ENCODE measurements around the gene GRB10.

Gene GRB10

DNA sequence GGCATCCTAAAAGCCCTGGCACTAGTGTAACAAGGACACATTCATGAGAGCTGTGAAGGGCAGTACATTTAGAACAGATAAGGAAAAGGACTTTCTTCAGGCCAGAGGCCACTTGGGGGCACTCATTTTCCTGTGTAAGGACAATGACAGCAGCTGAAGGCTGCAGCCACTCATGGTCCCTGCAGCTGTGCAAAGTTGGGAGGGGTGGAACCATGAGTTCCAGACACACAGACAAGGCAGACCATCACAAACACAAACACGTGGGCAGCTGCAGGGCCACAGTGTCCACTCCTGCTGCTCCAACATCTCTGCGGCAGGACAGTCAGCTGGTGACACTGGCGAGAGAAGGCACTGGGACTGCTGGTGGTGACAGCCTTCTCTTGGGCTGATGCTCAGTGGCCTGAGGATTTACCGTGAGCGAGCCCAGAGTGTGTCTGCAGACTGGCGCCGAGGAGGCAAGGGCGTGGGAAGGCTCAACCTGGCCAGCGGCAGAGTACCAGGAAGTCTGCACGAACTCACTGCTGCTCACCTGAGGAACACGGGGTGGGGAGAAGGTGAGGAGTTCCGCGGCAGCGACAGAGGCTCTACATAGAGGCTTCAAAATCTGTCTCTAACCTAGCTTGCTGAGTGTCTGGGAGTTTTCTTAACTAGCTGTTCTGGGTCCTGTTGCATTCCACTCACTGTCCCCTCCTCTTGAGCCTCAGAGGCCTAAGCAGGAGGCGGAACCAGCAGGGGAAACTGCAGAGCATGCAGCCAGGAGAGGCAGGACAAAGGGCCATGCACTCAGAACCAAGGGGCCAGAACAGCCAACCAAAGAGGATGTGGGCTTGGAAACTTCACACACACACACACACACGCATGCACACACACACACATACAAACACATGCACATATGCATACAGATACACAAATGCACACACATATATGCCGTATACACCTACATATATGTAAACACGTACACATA lies 141.0 kb downstream of the GRB10 start:
- DNase-seq (ENCODE audit: low read depth), result no peak
- TF ChIP-seq, protein P1, sequence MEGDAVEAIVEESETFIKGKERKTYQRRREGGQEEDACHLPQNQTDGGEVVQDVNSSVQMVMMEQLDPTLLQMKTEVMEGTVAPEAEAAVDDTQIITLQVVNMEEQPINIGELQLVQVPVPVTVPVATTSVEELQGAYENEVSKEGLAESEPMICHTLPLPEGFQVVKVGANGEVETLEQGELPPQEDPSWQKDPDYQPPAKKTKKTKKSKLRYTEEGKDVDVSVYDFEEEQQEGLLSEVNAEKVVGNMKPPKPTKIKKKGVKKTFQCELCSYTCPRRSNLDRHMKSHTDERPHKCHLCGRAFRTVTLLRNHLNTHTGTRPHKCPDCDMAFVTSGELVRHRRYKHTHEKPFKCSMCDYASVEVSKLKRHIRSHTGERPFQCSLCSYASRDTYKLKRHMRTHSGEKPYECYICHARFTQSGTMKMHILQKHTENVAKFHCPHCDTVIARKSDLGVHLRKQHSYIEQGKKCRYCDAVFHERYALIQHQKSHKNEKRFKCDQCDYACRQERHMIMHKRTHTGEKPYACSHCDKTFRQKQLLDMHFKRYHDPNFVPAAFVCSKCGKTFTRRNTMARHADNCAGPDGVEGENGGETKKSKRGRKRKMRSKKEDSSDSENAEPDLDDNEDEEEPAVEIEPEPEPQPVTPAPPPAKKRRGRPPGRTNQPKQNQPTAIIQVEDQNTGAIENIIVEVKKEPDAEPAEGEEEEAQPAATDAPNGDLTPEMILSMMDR (IDR thresholded peaks at IDR 0.05; ENCODE audit: low read depth, low read length, missing control alignments), result no peak
- H3K4me3 ChIP-seq (ENCODE audit: low read depth, low read length), result no peak overlapping the region

DNA sequence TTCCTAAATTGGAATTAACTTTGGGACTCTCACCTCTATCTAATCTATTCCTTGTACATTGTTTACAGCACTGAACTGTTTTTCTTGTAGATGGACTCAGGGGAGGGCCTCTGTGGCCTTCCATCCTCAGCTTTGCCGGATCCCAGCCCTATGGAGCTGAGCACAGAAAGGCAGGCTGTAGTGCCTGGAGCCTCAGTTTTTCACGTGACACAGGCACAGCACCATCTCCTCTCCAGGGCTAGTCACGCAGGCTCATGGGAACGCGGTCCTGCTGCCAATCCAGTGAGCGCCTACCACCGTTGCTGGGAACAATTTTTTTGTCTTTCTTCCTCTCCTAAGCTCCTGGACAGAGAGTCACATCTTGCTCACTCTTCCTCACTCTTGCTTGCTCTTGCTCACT lies 141.9 kb downstream of the GRB10 start:
- H3K4me3 ChIP-seq (ENCODE audit: low read depth, low read length), result no peak overlapping the region
- DNase-seq (ENCODE audit: low read depth), result no peak
- TF ChIP-seq, protein P1 (IDR thresholded peaks at IDR 0.05; ENCODE audit: low read depth, low read length, missing control alignments), result no peak

DNA sequence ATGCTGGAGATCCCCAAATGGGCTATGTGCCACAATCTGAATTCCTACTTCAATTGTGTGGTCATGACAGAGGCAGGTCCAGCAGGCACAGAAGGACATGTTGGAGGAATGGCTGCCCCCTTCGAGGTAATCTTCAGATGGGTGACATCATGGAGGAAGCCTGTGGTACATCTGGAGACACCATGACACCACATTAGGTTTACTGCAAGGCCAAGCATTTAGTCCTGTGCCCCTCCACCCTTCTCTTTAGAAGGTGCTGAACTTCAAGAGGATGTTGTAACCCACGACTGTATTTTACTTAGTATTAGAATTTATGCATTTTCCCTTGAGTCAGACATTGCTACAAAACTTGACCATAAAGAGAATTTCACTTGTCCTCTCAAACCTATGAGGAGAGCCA lies 142.4 kb downstream of the GRB10 start:
- TF ChIP-seq, protein P1 (IDR thresholded peaks at IDR 0.05; ENCODE audit: low read depth, low read length, missing control alignments), result no peak
- H3K4me3 ChIP-seq (ENCODE audit: low read depth, low read length), result no peak overlapping the region
- no peak for DNase-seq (ENCODE audit: low read depth)

DNA sequence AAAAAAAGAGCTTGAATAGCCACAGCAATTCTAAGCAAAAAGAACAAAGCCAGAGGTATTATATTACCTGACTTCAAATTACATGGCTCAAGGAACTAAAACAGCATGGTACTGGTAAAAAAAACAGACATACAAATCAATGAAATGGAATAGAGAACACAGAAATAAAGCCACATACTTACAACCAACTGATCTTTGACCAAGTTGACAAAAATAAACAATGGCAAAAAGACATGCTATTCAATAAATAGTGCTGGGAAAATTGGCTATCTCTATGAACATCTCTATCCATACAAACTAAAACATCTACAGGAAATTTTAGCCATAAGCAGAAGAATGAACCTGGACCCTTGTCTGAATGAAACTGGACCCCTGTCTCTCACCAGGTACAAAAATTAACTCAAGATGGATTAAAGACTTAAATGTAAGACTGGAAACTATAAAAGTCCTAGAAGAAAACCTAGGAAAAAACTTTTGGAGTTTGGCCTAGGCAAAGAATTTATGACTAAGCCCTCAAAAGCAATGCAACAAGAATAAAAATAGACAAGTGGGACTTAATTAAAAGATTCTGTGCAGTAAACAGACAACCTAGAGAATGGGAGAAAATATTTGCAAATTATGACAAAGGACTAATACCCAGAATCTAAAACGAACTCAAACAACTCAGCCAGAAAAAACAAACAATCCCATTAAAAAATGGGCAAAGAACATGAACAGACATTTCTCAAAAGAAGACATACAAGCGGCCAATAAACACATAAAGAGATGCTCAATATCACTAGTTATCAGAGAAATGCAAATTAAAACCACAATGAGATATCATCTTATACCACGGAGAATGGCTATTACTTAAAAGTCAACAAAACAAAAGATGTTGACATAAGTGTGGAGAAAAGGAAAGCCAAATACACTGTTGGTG lies 144.7 kb downstream of the GRB10 start:
- H3K4me3 ChIP-seq (ENCODE audit: low read depth, low read length), result no peak overlapping the region
- no peak for DNase-seq (ENCODE audit: low read depth)
- TF ChIP-seq, protein P1 (IDR thresholded peaks at IDR 0.05; ENCODE audit: low read depth, low read length, missing control alignments), result no peak

DNA sequence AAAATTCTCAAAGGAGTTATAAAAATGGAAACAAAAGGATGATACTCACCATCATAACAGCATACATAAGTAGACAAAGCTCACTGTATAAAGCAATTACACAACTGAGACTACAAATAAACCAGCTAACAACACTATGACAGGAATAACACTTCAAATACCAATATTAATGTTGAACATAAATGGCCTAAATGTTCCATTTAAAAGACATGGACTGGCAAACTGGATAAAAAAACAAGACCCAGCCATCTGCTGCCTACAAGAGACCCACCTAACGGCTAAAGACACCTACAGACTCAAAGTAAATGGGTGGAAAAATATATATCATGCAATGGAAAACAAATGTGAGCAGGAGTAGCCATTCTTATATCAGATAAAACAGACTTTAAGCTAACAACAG lies 148.3 kb downstream of the GRB10 start:
- TF ChIP-seq, protein P1 (IDR thresholded peaks at IDR 0.05; ENCODE audit: low read depth, low read length, missing control alignments), result no peak
- no peak overlapping the region for H3K4me3 ChIP-seq (ENCODE audit: low read depth, low read length)
- DNase-seq (ENCODE audit: low read depth), result no peak

DNA sequence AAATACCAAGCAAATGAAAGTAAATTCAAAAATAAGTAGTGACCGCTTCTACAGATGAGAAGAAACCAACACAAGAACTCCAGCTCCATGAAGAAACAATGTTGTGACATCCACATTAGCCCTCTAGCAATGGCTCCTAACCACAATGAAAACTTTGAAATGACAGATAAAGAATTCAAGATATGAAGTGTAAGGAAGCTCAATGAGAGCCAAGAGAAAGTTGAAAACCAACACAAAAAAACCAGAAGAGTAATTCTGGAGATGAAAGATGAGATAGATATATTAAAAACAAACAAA lies 149.3 kb downstream of the GRB10 start:
- TF ChIP-seq, protein P1 (IDR thresholded peaks at IDR 0.05; ENCODE audit: low read depth, low read length, missing control alignments), result no peak
- H3K4me3 ChIP-seq (ENCODE audit: low read depth, low read length), result no peak overlapping the region
- DNase-seq (ENCODE audit: low read depth), result no peak

Measured in GM12864 (cell line).